Ammon's horn (tissue), 1 donor: ENCODE measurements around the gene MOCS2.
"Not testable (repeated sequence)": the region's sequence is repeated elsewhere in the genome, so short reads cannot be mapped to it uniquely, and the experiment has no call there.

Experiments
- DNase-seq: peaks from one replicate; pipeline ENCODE4 v3.0.0-alpha.2; 2016; ENCODE audit warnings: low spot score

Gene MOCS2

DNA sequence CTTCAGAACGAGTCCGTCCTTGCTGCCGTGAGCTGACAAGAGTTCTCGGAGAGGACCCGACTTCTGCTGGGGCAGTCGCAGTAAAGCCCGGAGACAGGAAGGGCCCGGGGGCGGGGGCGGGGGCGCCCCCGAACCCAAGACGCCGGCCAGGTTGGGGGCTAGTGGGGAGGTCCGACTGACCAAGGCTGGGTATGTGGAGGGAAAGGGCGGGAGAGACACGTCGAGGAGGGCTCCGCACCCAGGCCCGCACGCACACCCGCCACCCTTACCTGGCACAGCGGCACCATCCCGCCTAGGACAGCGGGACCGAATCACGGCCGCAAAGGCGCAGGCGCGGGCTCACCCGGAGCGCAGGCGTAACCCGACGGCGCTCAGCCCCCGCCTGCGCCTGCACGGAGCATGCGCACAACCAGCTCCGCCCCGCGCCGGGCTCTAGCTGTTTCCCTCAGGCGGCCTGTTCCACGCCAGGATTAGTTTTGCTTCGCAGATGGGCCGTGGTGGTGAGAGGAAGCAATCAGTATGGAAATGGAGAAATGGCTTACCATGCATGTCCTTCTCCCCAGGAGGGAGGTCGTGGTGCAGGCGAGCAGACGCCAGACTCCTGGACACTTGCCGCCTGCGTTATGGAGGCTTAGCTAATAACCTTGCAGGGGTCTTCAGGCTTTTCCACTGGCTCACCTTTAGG is at the start of gene MOCS2:
Gene MOCS2 (minus strand): TSS at position 315 of the 685 bp plus-strand sequence. CDS start 2,583 bp downstream, outside the sequence.
- DNase-seq, result peak; percentile 93

DNA sequence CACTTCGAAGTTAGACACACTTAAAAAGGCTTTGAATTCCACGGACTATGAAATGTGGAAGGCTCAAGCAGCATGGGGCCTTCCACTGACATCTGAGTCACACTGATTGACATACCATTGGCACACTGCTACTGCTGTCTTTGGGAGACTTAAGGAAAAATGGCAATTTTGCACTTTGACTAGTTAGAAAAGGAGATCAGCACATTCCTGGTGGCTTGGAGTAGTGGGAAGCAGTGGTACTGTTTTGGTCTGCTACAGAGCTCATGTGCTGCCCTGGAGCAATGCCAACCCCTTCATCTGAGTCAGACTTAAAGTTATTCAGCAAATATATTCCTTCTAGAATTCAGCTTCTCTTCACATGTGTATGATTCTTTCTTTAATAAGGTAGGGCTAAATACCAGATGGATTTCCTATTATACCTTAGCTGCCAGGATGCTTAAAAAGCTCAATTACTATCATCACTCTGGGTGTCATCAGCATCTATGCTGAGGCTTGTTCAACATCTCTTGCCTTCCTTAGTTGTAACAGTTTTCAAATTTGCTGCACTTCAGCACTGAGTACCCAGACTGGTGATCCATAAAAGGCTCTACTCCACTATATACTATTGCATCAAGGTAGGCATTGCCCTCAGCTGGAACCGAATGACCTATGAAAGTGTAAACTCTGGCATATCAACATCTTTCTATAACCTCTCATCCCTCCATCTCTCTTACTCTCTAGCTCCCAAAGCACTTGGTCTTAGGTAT is 42.3 kb upstream of the MOCS2 start:
- peak; percentile 4 for DNase-seq

- DNase-seq, result no peak
These were observed 23.5 kb upstream of the MOCS2 start for GRCh38 chr5:53133020-53133419.

DNA sequence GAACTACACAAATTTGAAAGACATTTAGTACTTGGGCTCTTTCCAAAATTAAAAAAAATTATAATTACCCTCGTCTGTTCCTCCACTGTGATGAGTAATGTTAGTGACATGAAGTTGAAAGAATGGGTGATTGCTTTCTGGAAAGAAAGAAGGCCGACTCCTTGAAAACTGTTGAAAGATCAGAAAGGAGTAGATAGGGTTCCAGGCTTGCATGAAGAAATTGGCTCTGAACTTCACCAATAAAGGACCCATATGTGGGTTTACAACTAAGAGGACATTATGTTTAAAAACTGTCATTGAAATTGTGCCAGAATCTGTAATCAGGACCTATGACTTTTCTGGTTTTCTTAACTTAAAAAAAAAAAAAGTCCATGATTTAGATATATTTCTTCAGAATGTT is 20.7 kb upstream of the MOCS2 start:
- DNase-seq, result no peak

- no peak for DNase-seq
These were observed 18.9 kb upstream of the MOCS2 start for GRCh38 chr5:53128481-53128880.

DNA sequence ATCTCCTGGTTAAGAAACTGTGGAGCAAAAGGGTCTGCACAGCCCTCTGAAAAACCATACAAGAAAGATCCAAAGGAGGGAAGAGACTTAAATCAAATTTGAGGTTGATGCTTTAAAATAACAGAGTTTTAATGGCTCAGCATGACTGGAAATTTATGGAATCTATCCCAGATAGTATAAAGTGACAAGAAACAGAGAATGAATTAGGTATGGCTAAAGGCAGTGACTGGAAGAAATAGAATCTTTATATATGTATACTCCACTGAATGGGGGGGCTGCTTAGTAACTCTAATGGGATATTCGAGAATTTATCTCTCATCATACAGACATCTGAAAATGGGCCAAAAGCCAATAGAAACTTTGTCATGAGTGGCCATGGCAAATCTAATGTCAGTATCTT is 17.6 kb upstream of the MOCS2 start:
- DNase-seq, result no peak

GRCh38 chr5:53126521-53126920 is 17.0 kb upstream of the MOCS2 start:
- no peak for DNase-seq

DNA sequence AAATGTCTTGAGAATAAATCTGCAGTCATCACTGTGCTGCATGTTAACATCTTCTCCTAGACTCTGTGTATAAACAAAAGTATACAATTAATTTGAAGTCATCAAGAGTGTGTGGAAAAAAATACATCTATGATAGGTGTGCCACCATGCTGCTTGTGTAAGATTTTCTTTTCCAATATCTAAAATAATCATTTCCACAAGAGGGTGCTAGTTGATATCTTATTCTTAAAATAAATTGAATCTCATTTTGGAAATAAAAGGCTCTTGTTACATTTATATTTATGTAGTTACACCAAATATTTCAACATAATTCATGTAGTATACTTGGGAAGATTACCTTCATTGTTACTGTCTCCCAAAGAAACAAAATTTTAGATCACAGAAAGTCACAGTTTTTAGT is 14.1 kb upstream of the MOCS2 start:
- DNase-seq, result no peak

DNA sequence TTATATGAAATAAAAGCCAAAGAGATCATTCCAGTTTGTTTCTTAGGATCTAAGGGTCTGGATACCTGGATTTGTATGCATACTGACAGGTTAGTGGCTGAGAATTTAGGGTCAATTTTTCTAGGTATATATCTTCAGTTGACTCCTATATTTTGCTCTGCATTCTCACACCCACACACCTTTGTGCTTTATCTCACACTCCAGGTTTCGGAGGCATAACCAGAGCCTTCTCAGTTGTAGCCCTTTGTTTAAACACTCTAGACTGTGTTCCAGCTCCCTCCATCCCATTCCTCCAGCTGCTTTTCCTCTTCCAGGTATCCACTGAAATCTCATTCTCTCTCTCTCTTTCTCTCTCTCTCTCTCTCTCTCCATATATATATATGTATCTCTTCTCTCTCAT is 10.6 kb upstream of the MOCS2 start:
- DNase-seq, result no peak

- DNase-seq, result no peak
These were observed 9.3 kb upstream of the MOCS2 start for GRCh38 chr5:53118879-53119278.

GRCh38 chr5:53116597-53116996 is 7.0 kb upstream of the MOCS2 start:
- no peak for DNase-seq

GRCh38 chr5:53114988-53115387 is 5.4 kb upstream of the MOCS2 start:
- DNase-seq, result no peak

DNA sequence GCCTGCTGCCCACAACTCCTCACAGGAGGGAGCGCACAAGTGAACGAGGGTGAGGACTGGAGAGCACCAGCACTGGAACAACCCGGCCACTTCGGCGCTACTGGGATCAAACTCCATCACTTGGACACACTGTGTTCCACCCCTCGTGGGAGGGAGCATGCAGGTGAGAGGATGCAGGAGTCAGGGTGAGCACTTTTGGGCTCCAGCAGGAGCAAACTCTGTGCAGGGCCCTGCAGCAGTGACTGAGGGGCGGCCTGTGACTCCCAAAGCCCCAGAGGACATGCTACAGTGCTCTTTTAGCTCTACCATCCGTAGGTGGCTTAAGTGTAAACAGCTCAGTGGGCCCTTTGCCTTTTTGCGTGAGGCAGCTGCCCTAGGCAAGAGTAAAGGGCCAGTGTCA is 4.4 kb upstream of the MOCS2 start:
- no peak for DNase-seq

- no peak for DNase-seq
These were observed 3.4 kb upstream of the MOCS2 start for GRCh38 chr5:53112909-53113308.

DNA sequence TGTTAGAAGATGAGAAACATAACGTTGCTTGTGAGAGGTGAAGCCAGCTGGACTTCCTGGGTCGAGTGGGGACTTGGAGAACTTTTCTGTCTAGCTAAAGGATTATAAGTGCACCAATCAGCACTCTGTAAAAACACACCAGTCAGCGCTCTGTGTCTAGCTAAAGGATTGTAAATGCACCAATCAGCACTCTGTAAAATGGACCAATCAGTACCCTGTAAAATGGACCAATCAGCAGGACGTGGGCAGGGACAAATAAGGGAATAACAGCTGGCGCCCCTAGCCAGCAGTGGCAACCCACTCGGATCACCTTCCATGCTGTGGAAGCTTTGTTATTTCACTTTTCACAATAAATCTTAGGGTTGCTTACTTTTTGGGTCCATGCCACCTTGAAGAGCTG is 2.8 kb upstream of the MOCS2 start:
- DNase-seq, result not testable (repeated sequence)

GRCh38 chr5:53111139-53111538 is 1.6 kb upstream of the MOCS2 start:
- DNase-seq, result no peak

- DNase-seq, result no peak
These were observed 599 bp upstream of the MOCS2 start for GRCh38 chr5:53110156-53110555.

- peak; percentile 30 for DNase-seq
These were observed 508 bp downstream of the MOCS2 start for GRCh38 chr5:53109056-53109442.

- no peak for DNase-seq
These were observed 3.8 kb downstream of the MOCS2 start for GRCh38 chr5:53105611-53106300.

GRCh38 chr5:53100606-53101005 is 9.0 kb downstream of the MOCS2 start:
- DNase-seq, result no peak

GRCh38 chr5:53099546-53099945 is 10.0 kb downstream of the MOCS2 start:
- DNase-seq, result no peak

DNA sequence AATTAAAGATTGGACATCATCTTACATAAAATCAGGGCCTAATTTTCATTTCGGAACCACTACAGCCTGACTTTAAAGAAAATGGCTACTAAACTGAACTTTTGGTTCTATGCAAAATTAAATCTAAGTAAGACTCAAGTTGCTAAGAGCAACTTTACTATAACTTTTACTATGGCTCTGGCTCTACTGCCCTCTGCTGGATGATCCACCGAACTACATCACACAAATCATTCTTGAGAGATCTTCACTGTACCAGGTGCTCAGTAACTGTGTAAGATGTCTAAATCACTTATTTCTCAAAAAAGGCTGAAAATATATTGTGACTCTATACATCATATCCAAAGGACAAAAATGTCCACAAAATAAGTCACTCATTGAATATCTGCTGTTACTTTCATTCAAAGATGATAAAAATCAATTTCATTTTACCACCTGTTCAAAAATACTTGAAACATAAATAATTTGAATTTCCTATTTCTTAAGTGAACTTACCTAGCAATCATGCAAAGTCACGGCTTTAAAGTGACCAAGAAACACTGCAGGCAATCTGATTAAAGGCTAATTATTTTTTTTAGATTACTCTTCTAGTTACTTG is 13.5 kb downstream of the MOCS2 start:
- peak; percentile 80 for DNase-seq

GRCh38 chr5:53095217-53095616 is 14.3 kb downstream of the MOCS2 start:
- DNase-seq, result peak; percentile 31
